ENCODE measurements around the gene ARFGAP3. TPM values are rescaled to one million over a fixed set of nuclear protein-coding genes. Genes with fewer than 3 reads are reported as not detected.

Gene ARFGAP3
- polyA plus RNA-seq, 2 of the 4 experiments (the other 2 are of a cell fraction): 19.1 to 39.0 TPM

DNA sequence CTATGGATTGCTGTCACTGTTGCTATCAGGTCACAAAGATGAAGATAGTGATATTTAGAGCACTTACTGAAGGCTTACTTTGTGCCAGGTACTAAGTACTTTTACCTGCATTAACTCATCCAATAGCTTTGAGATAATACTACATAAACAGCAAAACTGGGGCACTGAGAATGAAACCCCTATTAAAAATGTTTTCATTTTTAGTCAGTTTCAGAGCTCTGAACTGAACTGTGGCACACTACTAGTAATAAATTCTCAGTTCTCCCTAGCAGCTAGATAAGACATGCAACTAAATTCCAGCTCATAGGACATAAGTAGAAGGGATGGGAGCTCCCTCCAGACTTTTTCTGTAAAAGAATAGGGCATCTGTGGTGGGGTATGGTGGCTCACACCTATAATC, 24.0 kb downstream of the ARFGAP3 start:
- no peaks in the 10 kb centered on the region for H3K9me3 ChIP-seq
- no peaks in the 10 kb centered on the region for H3K4me1 ChIP-seq
- POLR2A ChIA-PET: no interaction called here
- H3K4me3 ChIP-seq: no peak overlapping the region
- TF ChIP-seq HOXA7 (CRISPR knock-in tag; IDR thresholded peaks at IDR 0.05): no peak
- no peak for TF ChIP-seq JUN (IDR thresholded peaks at IDR 0.05)
- TF ChIP-seq SREBF2 (IDR thresholded peaks at IDR 0.05): no peak
- no peak for TF ChIP-seq POLR2A (IDR thresholded peaks at IDR 0.05; ENCODE audit: low read length)
- no peak for TF ChIP-seq EHF (CRISPR knock-in tag; IDR thresholded peaks at IDR 0.05)
- no peak for TF ChIP-seq JUNB (IDR thresholded peaks at IDR 0.05)
- TF ChIP-seq, protein P1, sequence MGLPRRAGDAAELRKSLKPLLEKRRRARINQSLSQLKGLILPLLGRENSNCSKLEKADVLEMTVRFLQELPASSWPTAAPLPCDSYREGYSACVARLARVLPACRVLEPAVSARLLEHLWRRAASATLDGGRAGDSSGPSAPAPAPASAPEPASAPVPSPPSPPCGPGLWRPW (IDR thresholded peaks at IDR 0.05): no peak
- TF ChIP-seq RNF2 (IDR thresholded peaks at IDR 0.05; ENCODE audit: borderline replicate concordance, low read depth): no peak
- TF ChIP-seq NPAS2 (CRISPR knock-in tag; IDR thresholded peaks at IDR 0.05; ENCODE audit: borderline replicate concordance): no peak
- no peak for TF ChIP-seq FOSL2 (IDR thresholded peaks at IDR 0.05)
- no peak for TF ChIP-seq FOSL2 (CRISPR knock-in tag; IDR thresholded peaks at IDR 0.05)
- no peak for TF ChIP-seq TFCP2L1 (CRISPR knock-in tag; IDR thresholded peaks at IDR 0.05)
- no peak for TF ChIP-seq HEYL (CRISPR knock-in tag; IDR thresholded peaks at IDR 0.05)
- no peak for ATAC-seq
- no peak for DNase-seq (ENCODE audit: low read depth in 1 of 2, low spot score in 1 of 2)
- H3K27ac ChIP-seq: no peak overlapping the region
- FAIRE-seq: no peak
- CTCF ChIA-PET: interaction anchor here (1.6 kb wide), 1 partner anchor 12 kb away, joined by 4 read pairs; no protein-coding TSS in a partner anchor
- no peak overlapping the region for H3K4me2 ChIP-seq

DNA sequence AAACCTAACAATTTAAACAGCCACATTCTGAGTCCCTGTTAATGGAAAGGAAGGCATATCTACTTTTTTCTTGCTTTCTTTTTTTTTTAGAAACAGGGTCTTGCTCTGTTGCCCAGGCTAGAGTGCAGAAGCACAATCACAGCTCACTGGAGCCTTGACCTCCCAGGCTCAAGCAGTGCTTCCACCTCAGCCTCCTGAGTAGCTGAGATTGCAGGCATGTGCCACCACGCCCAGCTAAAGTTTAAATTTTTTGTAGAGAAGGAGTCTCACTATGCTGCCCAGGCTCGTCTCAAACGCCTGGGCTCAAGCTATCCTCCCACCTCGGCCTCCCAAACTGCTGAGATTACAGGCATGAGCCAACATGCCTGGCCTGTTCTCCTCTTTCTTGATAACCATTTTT, 25.4 kb downstream of the ARFGAP3 start:
- Histone ChIP-seq H3K9me3 (no peaks in the 10 kb centered on the region), H3K4me2 (no peak overlapping the region), H3K4me3 (no peak overlapping the region), H3K4me1 (no peaks in the 10 kb centered on the region), H3K27ac (no peak overlapping the region)
- WGBS (ENCODE audit: missing lambda C conversion rate): 95% methylated on average over 4 of the region's 4 CpGs
- ChIA-PET POLR2A (no interaction called here), CTCF (interaction anchor here (0.6 to 1.6 kb wide), 3 partner anchors 11 to 94 kb away, joined by 3 to 4 read pairs (median 3); no protein-coding TSS in a partner anchor)
- TF ChIP-seq CBX2 (IDR thresholded peaks at IDR 0.05; ENCODE audit: borderline replicate concordance, low read depth): no peak
- no peak for TF ChIP-seq GATA3 (IDR thresholded peaks at IDR 0.05; ENCODE audit: borderline replicate concordance)
- no peak for ATAC-seq
- DNase-seq (ENCODE audit: low read depth in 1 of 2, low spot score in 1 of 2): no peak
- FAIRE-seq: no peak

DNA sequence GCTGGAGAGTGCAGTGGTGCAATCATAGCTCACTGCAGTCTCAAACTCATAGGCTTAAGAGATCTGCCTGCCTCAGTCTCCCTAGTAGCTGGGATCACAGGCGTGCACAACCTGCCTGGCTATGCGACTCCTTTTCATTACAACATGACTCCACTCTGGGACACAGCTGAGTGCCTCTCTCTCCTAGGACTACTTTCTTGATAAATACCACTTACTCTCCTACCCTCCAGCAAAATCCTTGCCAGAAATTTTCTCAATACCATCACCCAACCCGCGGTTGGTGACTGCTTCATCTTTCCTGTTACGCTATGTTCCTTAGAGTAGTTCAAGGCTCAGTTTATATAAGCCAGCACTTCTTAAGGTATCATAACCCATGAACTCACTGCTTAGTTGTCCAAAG, 26.9 kb downstream of the ARFGAP3 start:
- ChIA-PET CTCF (interaction anchor here (0.8 to 1.3 kb wide), 2 partner anchors 9 to 26 kb away, joined by 3 read pairs; no protein-coding TSS in a partner anchor), POLR2A (no interaction called here)
- no peak overlapping the region for H3K4me2 ChIP-seq
- WGBS (ENCODE audit: missing lambda C conversion rate): 93% methylated on average over 5 of the region's 5 CpGs
- no peaks in the 10 kb centered on the region for H3K9me3 ChIP-seq
- TF ChIP-seq, protein P2, sequence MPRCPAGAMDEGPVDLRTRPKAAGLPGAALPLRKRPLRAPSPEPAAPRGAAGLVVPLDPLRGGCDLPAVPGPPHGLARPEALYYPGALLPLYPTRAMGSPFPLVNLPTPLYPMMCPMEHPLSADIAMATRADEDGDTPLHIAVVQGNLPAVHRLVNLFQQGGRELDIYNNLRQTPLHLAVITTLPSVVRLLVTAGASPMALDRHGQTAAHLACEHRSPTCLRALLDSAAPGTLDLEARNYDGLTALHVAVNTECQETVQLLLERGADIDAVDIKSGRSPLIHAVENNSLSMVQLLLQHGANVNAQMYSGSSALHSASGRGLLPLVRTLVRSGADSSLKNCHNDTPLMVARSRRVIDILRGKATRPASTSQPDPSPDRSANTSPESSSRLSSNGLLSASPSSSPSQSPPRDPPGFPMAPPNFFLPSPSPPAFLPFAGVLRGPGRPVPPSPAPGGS (IDR thresholded peaks at IDR 0.05): no peak
- TF ChIP-seq, protein P3, sequence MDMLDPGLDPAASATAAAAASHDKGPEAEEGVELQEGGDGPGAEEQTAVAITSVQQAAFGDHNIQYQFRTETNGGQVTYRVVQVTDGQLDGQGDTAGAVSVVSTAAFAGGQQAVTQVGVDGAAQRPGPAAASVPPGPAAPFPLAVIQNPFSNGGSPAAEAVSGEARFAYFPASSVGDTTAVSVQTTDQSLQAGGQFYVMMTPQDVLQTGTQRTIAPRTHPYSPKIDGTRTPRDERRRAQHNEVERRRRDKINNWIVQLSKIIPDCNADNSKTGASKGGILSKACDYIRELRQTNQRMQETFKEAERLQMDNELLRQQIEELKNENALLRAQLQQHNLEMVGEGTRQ (IDR thresholded peaks at IDR 0.05): no peak
- TF ChIP-seq CHD4 (IDR thresholded peaks at IDR 0.05; ENCODE audit: borderline replicate concordance): no peak
- TF ChIP-seq KDM1A (IDR thresholded peaks at IDR 0.05; ENCODE audit: low read depth): no peak
- TF ChIP-seq ZC3H11A (IDR thresholded peaks at IDR 0.05): no peak
- TF ChIP-seq SREBF2 (IDR thresholded peaks at IDR 0.05): no peak
- no peak for TF ChIP-seq JUNB (IDR thresholded peaks at IDR 0.05)
- no peak for TF ChIP-seq CHD2 (IDR thresholded peaks at IDR 0.05; ENCODE audit: low read length, partially characterized antibody)
- no peak for TF ChIP-seq RFX5 (IDR thresholded peaks at IDR 0.05)
- TF ChIP-seq RNF2 (IDR thresholded peaks at IDR 0.05; ENCODE audit: borderline replicate concordance, low read depth): no peak
- TF ChIP-seq SMC3 (IDR thresholded peaks at IDR 0.05): no peak
- TF ChIP-seq MYC (IDR thresholded peaks at IDR 0.05; ENCODE audit: borderline replicate concordance, low read length): no peak
- TF ChIP-seq RAD21 (conservative IDR thresholded peaks at IDR 0.05 in 1 of 2, IDR thresholded peaks at IDR 0.05 in 1 of 2): no peak
- TF ChIP-seq, protein P4, sequence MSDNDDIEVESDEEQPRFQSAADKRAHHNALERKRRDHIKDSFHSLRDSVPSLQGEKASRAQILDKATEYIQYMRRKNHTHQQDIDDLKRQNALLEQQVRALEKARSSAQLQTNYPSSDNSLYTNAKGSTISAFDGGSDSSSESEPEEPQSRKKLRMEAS (IDR thresholded peaks at IDR 0.05): no peak
- no peak for TF ChIP-seq RARB (CRISPR knock-in tag; IDR thresholded peaks at IDR 0.05)
- TF ChIP-seq FOSL2 (IDR thresholded peaks at IDR 0.05): no peak
- no peak for TF ChIP-seq FOSL2 (CRISPR knock-in tag; IDR thresholded peaks at IDR 0.05)
- TF ChIP-seq NFE2L2 (conservative IDR thresholded peaks at IDR 0.05; ENCODE audit: low read length): no peak
- no peaks in the 10 kb centered on the region for H3K4me1 ChIP-seq
- FAIRE-seq (no peak), ATAC-seq (no peak), DNase-seq (ENCODE audit: low read depth in 1 of 2, low spot score in 1 of 2) (no peak)
- H3K27ac ChIP-seq: no peak overlapping the region
- no peak overlapping the region for H3K4me3 ChIP-seq
